ENCODE measurements around the gene AGRN. TPM values are rescaled to one million over a fixed set of nuclear protein-coding genes. Genes with fewer than 3 reads are reported as not detected.
"Not testable (repeated sequence)": the region's sequence is repeated elsewhere in the genome, so short reads cannot be mapped to it uniquely, and the experiment has no call there.

AGRN gene
- total RNA-seq, 1 experiment from 2014 or later = 175 TPM

DNA sequence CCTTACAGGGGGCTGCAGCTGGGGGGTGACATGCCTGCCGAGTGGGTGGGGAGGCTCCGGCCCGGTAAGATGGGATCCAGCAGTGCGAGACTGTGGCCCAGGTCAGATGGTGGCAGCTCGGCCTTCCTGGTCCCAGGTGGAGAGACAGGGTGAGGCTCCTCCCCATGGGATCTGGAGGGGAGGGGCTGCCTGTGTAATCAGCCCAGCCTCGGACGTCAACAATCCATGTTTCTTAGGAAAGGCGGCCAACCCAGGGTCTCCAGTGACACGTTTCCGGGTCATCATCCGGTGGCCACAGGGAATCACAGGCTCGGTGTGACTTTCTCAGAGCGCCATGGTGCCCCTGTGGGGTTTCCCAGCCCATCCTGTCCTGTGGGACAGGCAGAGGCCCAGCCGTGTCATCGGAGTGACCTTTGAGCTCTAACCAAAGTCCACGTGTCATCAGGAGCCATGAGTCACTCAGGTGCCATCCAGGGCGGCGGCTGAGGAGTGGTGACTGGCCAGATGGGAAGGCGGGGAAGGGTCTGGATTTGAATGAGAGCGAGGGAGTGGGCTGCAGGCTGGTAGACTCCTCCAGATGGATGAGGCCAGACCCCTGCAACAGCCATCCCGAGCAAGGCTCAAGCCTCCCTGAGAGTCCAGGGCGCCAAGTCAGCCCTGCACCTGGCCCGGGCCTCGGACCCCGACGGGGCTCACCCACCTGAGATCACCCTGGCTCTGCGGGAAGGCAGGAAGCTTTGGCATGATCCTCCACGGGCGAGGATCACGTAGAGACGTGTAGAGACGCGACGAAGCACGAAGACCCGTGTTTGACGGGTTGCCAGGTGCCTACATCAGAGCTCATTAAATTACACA is 13.4 kb upstream of the AGRN start:
- Histone ChIP-seq H3T11ph (ENCODE audit: low read length) (no peak overlapping the region), H3K27ac (ENCODE audit: insufficient read length, low read depth, low read length) (no peak overlapping the region), H3K18ac (ENCODE audit: insufficient read length, low read depth, low read length) (no peak overlapping the region), H2BK15ac (ENCODE audit: low read depth, low read length) (no peak overlapping the region; the same call in 1 of the 2 replicates), H3K56ac (ENCODE audit: insufficient read length, low read depth, low read length) (no peak overlapping the region), H2AK5ac (ENCODE audit: insufficient read length, low read length) (no peak overlapping the region), H4K20me1 (ENCODE audit: control insufficient read depth, insufficient read depth, insufficient read length) (no peaks in the 10 kb centered on the region), H2BK12ac (ENCODE audit: insufficient read length, low read depth, low read length) (no peak overlapping the region), H3K23ac (ENCODE audit: insufficient read length, low read depth, low read length) (no peak overlapping the region), H2BK120ac (ENCODE audit: low read depth, low read length, poor library complexity, severe bottlenecking) (no peak overlapping the region), H3K14ac (ENCODE audit: insufficient read depth, low read length) (no peak overlapping the region), H3K9ac (ENCODE audit: extremely low read depth, insufficient read length, low read length) (no peak overlapping the region), H3K4me2 (ENCODE audit: insufficient read depth, insufficient read length, low read length) (no peak overlapping the region), H3K4me1 (ENCODE audit: insufficient read depth, low read length) (no peaks in the 10 kb centered on the region), H2BK5ac (ENCODE audit: insufficient read length, low read length) (no peak overlapping the region), H3K79me1 (ENCODE audit: insufficient read depth, low read depth, low read length, poor library complexity, severe bottlenecking) (no peaks in the 10 kb centered on the region), H2BK20ac (ENCODE audit: low read depth, low read length, poor library complexity, severe bottlenecking) (no peak overlapping the region), H3K79me2 (ENCODE audit: insufficient read depth, low read length) (no peaks in the 10 kb centered on the region), H3K4ac (ENCODE audit: low read depth, low read length) (no peak overlapping the region), H3K9me3 (ENCODE audit: control insufficient read depth, low read depth, low read length) (no peaks in the 10 kb centered on the region), H4K91ac (ENCODE audit: insufficient read length, low read depth, low read length) (no peak overlapping the region), H4K8ac (replicated peaks; ENCODE audit: insufficient read length, low read depth, low read length) (no peak overlapping the region), H2AFZ (ENCODE audit: low read length) (no peak overlapping the region), H3K27me3 (ENCODE audit: insufficient read depth, low read length) (no peaks in the 10 kb centered on the region; the same call in 1 of the 2 replicates), H3K23me2 (ENCODE audit: insufficient read length, low read depth, low read length, poor library complexity, severe bottlenecking) (peaks cover 1% of the 10 kb centered on the region), H4K5ac (ENCODE audit: insufficient read length, low read depth, low read length) (no peak overlapping the region)
- H3K4me3 Mint-ChIP-seq = peak overlapping the region in 1 of 2 experiments; percentile 35; a peak in 1 of 5 replicates
- DNase-seq = peak; percentile 46
- peaks cover 73% of the 10 kb centered on the region for H3K27me3 Mint-ChIP-seq (ENCODE audit: low read depth)
- H3K27ac Mint-ChIP-seq = peak overlapping the region in 1 of 3 experiments; percentile 52; a peak in 1 of 7 replicates
- no CpG with 5 or more reads among the region's 37 CpGs for WGBS (ENCODE audit: extremely low coverage, insufficient read length, low lambda C conversion rate)
- TF ChIP-seq, protein P1, sequence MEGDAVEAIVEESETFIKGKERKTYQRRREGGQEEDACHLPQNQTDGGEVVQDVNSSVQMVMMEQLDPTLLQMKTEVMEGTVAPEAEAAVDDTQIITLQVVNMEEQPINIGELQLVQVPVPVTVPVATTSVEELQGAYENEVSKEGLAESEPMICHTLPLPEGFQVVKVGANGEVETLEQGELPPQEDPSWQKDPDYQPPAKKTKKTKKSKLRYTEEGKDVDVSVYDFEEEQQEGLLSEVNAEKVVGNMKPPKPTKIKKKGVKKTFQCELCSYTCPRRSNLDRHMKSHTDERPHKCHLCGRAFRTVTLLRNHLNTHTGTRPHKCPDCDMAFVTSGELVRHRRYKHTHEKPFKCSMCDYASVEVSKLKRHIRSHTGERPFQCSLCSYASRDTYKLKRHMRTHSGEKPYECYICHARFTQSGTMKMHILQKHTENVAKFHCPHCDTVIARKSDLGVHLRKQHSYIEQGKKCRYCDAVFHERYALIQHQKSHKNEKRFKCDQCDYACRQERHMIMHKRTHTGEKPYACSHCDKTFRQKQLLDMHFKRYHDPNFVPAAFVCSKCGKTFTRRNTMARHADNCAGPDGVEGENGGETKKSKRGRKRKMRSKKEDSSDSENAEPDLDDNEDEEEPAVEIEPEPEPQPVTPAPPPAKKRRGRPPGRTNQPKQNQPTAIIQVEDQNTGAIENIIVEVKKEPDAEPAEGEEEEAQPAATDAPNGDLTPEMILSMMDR (conservative IDR thresholded peaks at IDR 0.05) = no peak
- H3K4me1 Mint-ChIP-seq = peaks cover 11 to 30% of the 10 kb centered on the region in 2 experiments
- peaks cover 0 to 5% of the 10 kb centered on the region in 2 experiments; a peak in 2 of 5 replicates for H3K9me3 Mint-ChIP-seq
- no peaks in the 10 kb centered on the region for H3K36me3 Mint-ChIP-seq (ENCODE audit: insufficient read depth in 1 of 3, low read depth in 3 of 3)

DNA sequence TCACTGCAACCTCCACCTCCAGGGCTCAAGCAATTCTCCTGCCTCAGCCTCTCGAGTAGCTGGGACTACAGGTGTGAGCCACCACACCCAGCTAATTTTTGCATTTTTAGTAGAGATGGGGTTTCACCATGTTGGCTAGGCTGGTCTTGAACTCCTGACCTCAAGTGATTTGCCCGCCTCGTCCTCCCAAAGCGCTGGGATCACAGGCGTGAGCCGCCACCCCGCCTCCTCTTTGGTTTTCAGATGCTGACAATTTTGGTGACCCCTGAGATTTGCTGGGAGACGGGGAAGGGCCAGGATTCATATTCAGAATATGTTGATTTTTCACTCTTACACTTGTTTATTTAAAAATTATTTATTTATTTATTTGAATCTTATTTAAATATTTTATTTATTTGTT is 9.8 kb upstream of the AGRN start:
- H2BK20ac ChIP-seq (ENCODE audit: low read depth, low read length, poor library complexity, severe bottlenecking); H3K4ac ChIP-seq (ENCODE audit: low read depth, low read length); H4K20me1 ChIP-seq (ENCODE audit: control insufficient read depth, insufficient read depth, insufficient read length); H4K5ac ChIP-seq (ENCODE audit: insufficient read length, low read depth, low read length); H3K4me2 ChIP-seq (ENCODE audit: insufficient read depth, insufficient read length, low read length); H2BK12ac ChIP-seq (ENCODE audit: insufficient read length, low read depth, low read length); H3T11ph ChIP-seq (ENCODE audit: low read length); H3K4me3 Mint-ChIP-seq; H3K9ac ChIP-seq (ENCODE audit: extremely low read depth, insufficient read length, low read length); H3K18ac ChIP-seq (ENCODE audit: insufficient read length, low read depth, low read length); H2BK120ac ChIP-seq (ENCODE audit: low read depth, low read length, poor library complexity, severe bottlenecking); H2AFZ ChIP-seq (ENCODE audit: low read length); H4K8ac ChIP-seq (replicated peaks; ENCODE audit: insufficient read length, low read depth, low read length); H3K23ac ChIP-seq (ENCODE audit: insufficient read length, low read depth, low read length); H3K36me3 Mint-ChIP-seq (ENCODE audit: insufficient read depth in 1 of 3, low read depth in 3 of 3); H2AK5ac ChIP-seq (ENCODE audit: insufficient read length, low read length); H2BK5ac ChIP-seq (ENCODE audit: insufficient read length, low read length); H3K4me1 ChIP-seq (ENCODE audit: insufficient read depth, low read length); H3K9me3 ChIP-seq (ENCODE audit: control insufficient read depth, low read depth, low read length); DNase-seq; H3K79me1 ChIP-seq (ENCODE audit: insufficient read depth, low read depth, low read length, poor library complexity, severe bottlenecking); H3K23me2 ChIP-seq (ENCODE audit: insufficient read length, low read depth, low read length, poor library complexity, severe bottlenecking); H2BK15ac ChIP-seq (ENCODE audit: low read depth, low read length); H4K91ac ChIP-seq (ENCODE audit: insufficient read length, low read depth, low read length); H3K79me2 ChIP-seq (ENCODE audit: insufficient read depth, low read length); H3K9me3 Mint-ChIP-seq; H3K27ac ChIP-seq (ENCODE audit: insufficient read length, low read depth, low read length); H3K56ac ChIP-seq (ENCODE audit: insufficient read length, low read depth, low read length); H3K27ac Mint-ChIP-seq; H3K27me3 ChIP-seq (ENCODE audit: insufficient read depth, low read length); H3K14ac ChIP-seq (ENCODE audit: insufficient read depth, low read length): not testable (repeated sequence)
- H3K4me1 Mint-ChIP-seq = peaks cover 23 to 37% of the 10 kb centered on the region in 2 experiments
- WGBS (ENCODE audit: extremely low coverage, insufficient read length, low lambda C conversion rate) = no CpG with 5 or more reads among the region's 8 CpGs
- H3K27me3 Mint-ChIP-seq (ENCODE audit: low read depth) = peaks cover 40% of the 10 kb centered on the region

Measured in H9 (cell line).